ENCODE measurements around the gene SIAE. TPM values are rescaled to one million over a fixed set of nuclear protein-coding genes. Genes with fewer than 3 reads are reported as not detected.
"Not testable (repeated sequence)": the region's sequence is repeated elsewhere in the genome, so short reads cannot be mapped to it uniquely, and the experiment has no call there.

Gene SIAE
- total and polyA plus RNA-seq, 2 donors (not counting 1 experiment from before 2014, with no cell fraction given) = 28.9 to 67.0 TPM

GRCh38 chr11:124610295-124610694, 63.2 kb downstream of the SIAE start:
- Histone ChIP-seq H3K27ac (ENCODE audit: insufficient read depth, low read length) (no peak overlapping the region), H3K4me3 (replicated peaks in 1 of 4; ENCODE audit: control extremely low read depth in 1 of 4, insufficient read depth in 1 of 4, low read depth in 3 of 4, low read length in 4 of 4) (no peak overlapping the region), H3K27me3 (ENCODE audit: control insufficient read depth, insufficient read depth, low read length) (no peaks in the 10 kb centered on the region), H3K4me2 (ENCODE audit: extremely low read depth, insufficient read depth, low read length) (no peak overlapping the region), H3K36me3 (ENCODE audit: control insufficient read depth, insufficient read depth, low read length) (no peaks in the 10 kb centered on the region), H2AFZ (ENCODE audit: low read length) (no peak overlapping the region), H3K9me3 (ENCODE audit: control insufficient read depth, insufficient read depth, low read depth, low read length) (no peaks in the 10 kb centered on the region), H3K4me1 (ENCODE audit: control insufficient read depth, extremely low read depth, insufficient read depth, low read length) (no peaks in the 10 kb centered on the region), H3K9ac (ENCODE audit: insufficient read depth, low read length) (no peak overlapping the region), H4K20me1 (ENCODE audit: control insufficient read depth, extremely low read depth, insufficient read depth, low read length) (no peaks in the 10 kb centered on the region), H3K79me2 (ENCODE audit: control insufficient read depth, insufficient read depth, low read length) (no peaks in the 10 kb centered on the region)
- DNase-seq (ENCODE audit: low read depth in 2 of 2) = no peak
- no peak for TF ChIP-seq EZH2 (IDR thresholded peaks at IDR 0.05; ENCODE audit: low read length, missing control alignments)
- no peak for TF ChIP-seq CTCF (conservative IDR thresholded peaks at IDR 0.05 in 1 of 2, IDR thresholded peaks at IDR 0.05 in 1 of 2; ENCODE audit: low read depth in 1 of 2, low read length in 2 of 2)

- H3K36me3 ChIP-seq (ENCODE audit: control insufficient read depth, insufficient read depth, low read length) = no peaks in the 10 kb centered on the region
- no peak overlapping the region for H3K9ac ChIP-seq (ENCODE audit: insufficient read depth, low read length)
- H3K4me1 ChIP-seq (ENCODE audit: control insufficient read depth, extremely low read depth, insufficient read depth, low read length) = no peaks in the 10 kb centered on the region
- H2AFZ ChIP-seq (ENCODE audit: low read length) = no peak overlapping the region
- no peaks in the 10 kb centered on the region for H3K27me3 ChIP-seq (ENCODE audit: control insufficient read depth, insufficient read depth, low read length)
- H3K4me2 ChIP-seq (ENCODE audit: extremely low read depth, insufficient read depth, low read length) = no peak overlapping the region
- no peaks in the 10 kb centered on the region for H3K79me2 ChIP-seq (ENCODE audit: control insufficient read depth, insufficient read depth, low read length)
- DNase-seq (ENCODE audit: low read depth in 2 of 2) = no peak
- no peak for TF ChIP-seq EZH2 (IDR thresholded peaks at IDR 0.05; ENCODE audit: low read length, missing control alignments)
- no peak for TF ChIP-seq CTCF (conservative IDR thresholded peaks at IDR 0.05 in 1 of 2, IDR thresholded peaks at IDR 0.05 in 1 of 2; ENCODE audit: low read depth in 1 of 2, low read length in 2 of 2)
- H4K20me1 ChIP-seq (ENCODE audit: control insufficient read depth, extremely low read depth, insufficient read depth, low read length) = no peaks in the 10 kb centered on the region
- no peak overlapping the region for H3K4me3 ChIP-seq (replicated peaks in 1 of 4; ENCODE audit: control extremely low read depth in 1 of 4, insufficient read depth in 1 of 4, low read depth in 3 of 4, low read length in 4 of 4)
- H3K9me3 ChIP-seq (ENCODE audit: control insufficient read depth, insufficient read depth, low read depth, low read length) = no peaks in the 10 kb centered on the region
- no peak overlapping the region for H3K27ac ChIP-seq (ENCODE audit: insufficient read depth, low read length)
Measured at GRCh38 chr11:124608147-124608546, 65.4 kb downstream of the SIAE start.

GRCh38 chr11:124605719-124606118, 67.8 kb downstream of the SIAE start:
- Histone ChIP-seq H3K9ac (ENCODE audit: insufficient read depth, low read length) (no peak overlapping the region), H3K27me3 (ENCODE audit: control insufficient read depth, insufficient read depth, low read length) (no peaks in the 10 kb centered on the region), H3K4me1 (ENCODE audit: control insufficient read depth, extremely low read depth, insufficient read depth, low read length) (no peaks in the 10 kb centered on the region), H4K20me1 (ENCODE audit: control insufficient read depth, extremely low read depth, insufficient read depth, low read length) (no peaks in the 10 kb centered on the region), H3K27ac (ENCODE audit: insufficient read depth, low read length) (no peak overlapping the region), H3K4me3 (replicated peaks in 1 of 4; ENCODE audit: control extremely low read depth in 1 of 4, insufficient read depth in 1 of 4, low read depth in 3 of 4, low read length in 4 of 4) (no peak overlapping the region), H3K9me3 (ENCODE audit: control insufficient read depth, insufficient read depth, low read depth, low read length) (no peaks in the 10 kb centered on the region), H2AFZ (ENCODE audit: low read length) (no peak overlapping the region), H3K79me2 (ENCODE audit: control insufficient read depth, insufficient read depth, low read length) (no peaks in the 10 kb centered on the region), H3K4me2 (ENCODE audit: extremely low read depth, insufficient read depth, low read length) (no peak overlapping the region), H3K36me3 (ENCODE audit: control insufficient read depth, insufficient read depth, low read length) (no peaks in the 10 kb centered on the region)
- no peak for TF ChIP-seq EZH2 (IDR thresholded peaks at IDR 0.05; ENCODE audit: low read length, missing control alignments)
- TF ChIP-seq CTCF (conservative IDR thresholded peaks at IDR 0.05 in 1 of 2, IDR thresholded peaks at IDR 0.05 in 1 of 2; ENCODE audit: low read depth in 1 of 2, low read length in 2 of 2) = no peak
- DNase-seq (ENCODE audit: low read depth in 2 of 2) = no peak

GRCh38 chr11:124602723-124603122, 70.8 kb downstream of the SIAE start:
- H3K27ac ChIP-seq (ENCODE audit: insufficient read depth, low read length); H3K9ac ChIP-seq (ENCODE audit: insufficient read depth, low read length); H3K27me3 ChIP-seq (ENCODE audit: control insufficient read depth, insufficient read depth, low read length); H3K9me3 ChIP-seq (ENCODE audit: control insufficient read depth, insufficient read depth, low read depth, low read length); H3K4me2 ChIP-seq (ENCODE audit: extremely low read depth, insufficient read depth, low read length); DNase-seq (ENCODE audit: low read depth in 2 of 2); H4K20me1 ChIP-seq (ENCODE audit: control insufficient read depth, extremely low read depth, insufficient read depth, low read length); H3K79me2 ChIP-seq (ENCODE audit: control insufficient read depth, insufficient read depth, low read length); H3K4me1 ChIP-seq (ENCODE audit: control insufficient read depth, extremely low read depth, insufficient read depth, low read length); H3K36me3 ChIP-seq (ENCODE audit: control insufficient read depth, insufficient read depth, low read length); H2AFZ ChIP-seq (ENCODE audit: low read length); H3K4me3 ChIP-seq (replicated peaks in 1 of 4; ENCODE audit: control extremely low read depth in 1 of 4, insufficient read depth in 1 of 4, low read depth in 3 of 4, low read length in 4 of 4): not testable (repeated sequence)

All from fibroblast of lung (primary cell).